Panc1 (cell line): Measurements from ENCODE around the gene PIGU.

Source experiments
- CTCF ChIP-seq: fragments of 450-650 bp; IDR thresholded peaks from 2 replicates; pipeline ENCODE4 v1.5.1; 2017; ENCODE audit warnings: mild to moderate bottlenecking
- POLR2AphosphoS5 ChIP-seq: IDR thresholded peaks from 2 replicates; pipeline ENCODE4 v1.6.1; 2012; ENCODE audit warnings: mild to moderate bottlenecking, low read depth, low read length, moderate library complexity
- SIN3A ChIP-seq: IDR thresholded peaks from 2 replicates; pipeline ENCODE4 v1.6.1; 2012; ENCODE audit warnings: low read depth, mild to moderate bottlenecking, low read length, moderate library complexity, borderline replicate concordance; ENCODE audit not compliant: insufficient read depth
- TCF7L2 ChIP-seq: IDR thresholded peaks from 2 replicates; pipeline ENCODE4 v1.6.1; 2011; ENCODE audit warnings: mild to moderate bottlenecking, low read depth, low read length, inconsistent platforms

GRCh38 chr20:34539756-34540155, 137.1 kb downstream of the PIGU start:
- TF ChIP-seq CTCF (no peak), POLR2AphosphoS5 (no peak), SIN3A (no peak), TCF7L2 (no peak)
